ENCODE measurements around the gene IFNGR2. TPM values are rescaled to one million over a fixed set of nuclear protein-coding genes. Genes with fewer than 3 reads are reported as not detected.

Gene IFNGR2
- polyA plus RNA-seq, 1 of the 3 experiments (the other 2 are of a cell fraction), result 92.4 TPM

- no peak overlapping the region for H3K9ac ChIP-seq
Measured at GRCh38 chr21:33424214-33424613, 21.0 kb downstream of the IFNGR2 start.

More at GRCh38 chr21:33424214-33424613, 21.0 kb downstream of the IFNGR2 start:
- CTCF ChIA-PET, result no interaction called here
- H3K27me3 ChIP-seq (ENCODE audit: insufficient read depth), result no peaks in the 10 kb centered on the region
- no peak overlapping the region for H2AFZ ChIP-seq (ENCODE audit: low read depth)
- H3K4me3 ChIP-seq (ENCODE audit: low read depth in 2 of 2, low read length in 1 of 2), result no peak overlapping the region
- no peak for DNase-seq
- H3K4me1 ChIP-seq (ENCODE audit: control insufficient read depth in 1 of 2, insufficient read depth in 2 of 2, low read depth in 1 of 2, low read length in 1 of 2), result no peaks in the 10 kb centered on the region; a peak in 1 of 4 replicates
- 99% methylated on average over 9 of the region's 9 CpGs for WGBS (ENCODE audit: low lambda C conversion rate)
- POLR2A ChIA-PET, result no interaction called here
- peaks cover 43 to 61% of the 10 kb centered on the region in 2 experiments for H3K36me3 ChIP-seq (replicated peaks in 1 of 2; ENCODE audit: control insufficient read depth in 1 of 2, insufficient read depth in 2 of 2, low read length in 1 of 2)
- peaks cover 18% of the 10 kb centered on the region for H4K20me1 ChIP-seq (ENCODE audit: insufficient read depth)
- H3K9me3 ChIP-seq, result no peaks in the 10 kb centered on the region
- H3F3A ChIP-seq (replicated peaks; ENCODE audit: insufficient read depth), result peaks cover 8% of the 10 kb centered on the region
- peaks cover 41% of the 10 kb centered on the region for H3K79me2 ChIP-seq (ENCODE audit: insufficient read depth)
- TF ChIP-seq USF2 (IDR thresholded peaks at IDR 0.05; ENCODE audit: borderline replicate concordance, low read depth, low read length) (no peak), CHD2 (IDR thresholded peaks at IDR 0.05; ENCODE audit: low read length, partially characterized antibody) (no peak), MEF2A (IDR thresholded peaks at IDR 0.05; ENCODE audit: borderline replicate concordance, low read depth) (no peak), FOXM1 (IDR thresholded peaks at IDR 0.05; ENCODE audit: low read depth) (no peak), MAX (IDR thresholded peaks at IDR 0.05; ENCODE audit: low read depth) (no peak), RFX5 (IDR thresholded peaks at IDR 0.05; ENCODE audit: low read length) (no peak), EZH2phosphoT487 (IDR thresholded peaks at IDR 0.05; ENCODE audit: borderline replicate concordance, low read depth) (no peak), GATA2 (CRISPR knock-in tag; IDR thresholded peaks at IDR 0.05) (no peak), IRF3 (IDR thresholded peaks at IDR 0.05; ENCODE audit: low read depth, low read length) (no peak), NRF1 (IDR thresholded peaks at IDR 0.05; ENCODE audit: low read depth, low read length) (no peak), RAD21 (IDR thresholded peaks at IDR 0.05; ENCODE audit: low read length) (no peak), NFIC (IDR thresholded peaks at IDR 0.05; ENCODE audit: borderline replicate concordance) (no peak), RXRA (IDR thresholded peaks at IDR 0.05; ENCODE audit: borderline replicate concordance, low read depth) (no peak), TEAD4 (IDR thresholded peaks at IDR 0.05; ENCODE audit: borderline replicate concordance, insufficient read depth) (no peak), SIN3A (IDR thresholded peaks at IDR 0.05; ENCODE audit: borderline replicate concordance, low read depth, low read length) (no peak), USF1 (IDR thresholded peaks at IDR 0.05; ENCODE audit: borderline replicate concordance, low read depth) (no peak), FOSL2 (IDR thresholded peaks at IDR 0.05; ENCODE audit: borderline replicate concordance, low read depth) (no peak), PBX3 (IDR thresholded peaks at IDR 0.05) (no peak), MXI1 (IDR thresholded peaks at IDR 0.05; ENCODE audit: low read depth, low read length) (no peak)
- no peak overlapping the region for H3K4me2 ChIP-seq
- no peak overlapping the region for H3K27ac ChIP-seq (ENCODE audit: low read depth in 2 of 2, low read length in 1 of 2)
- no peaks in the 10 kb centered on the region for H3K9me2 ChIP-seq
